IMR-90 (cell line): ENCODE results near the gene TNFAIP8L1. TPM values are rescaled to one million over a fixed set of nuclear protein-coding genes. Genes with fewer than 3 reads are reported as not detected.

Source experiments
- ATAC-seq: fragments of 200-7000 bp; cut with Tn5 transposase; 2 replicates; pipeline ENCODE4 v1.9.1; 2020; ENCODE audit warnings: low read depth, mild to moderate bottlenecking, moderate library complexity
- BruUV-seq: library from RNA; stranded (reverse); fragments of 400-500 nt; replicated peaks from 2 replicates; lab custom pipeline; 2021; lab: Mats Ljungman, UMichigan
- CTCF ChIA-PET: fragments of 300-600 bp; formaldehyde crosslinking; extraction: SDS; loops from one replicate; lab custom pipeline; 2021; ENCODE audit warnings: antibody characterized with exemption; lab: Yijun Ruan, JAX
- POLR2A ChIA-PET: fragments of 300-600 bp; sonication (Branson Sonifier 250); formaldehyde crosslinking; loops from one replicate; lab custom pipeline; 2022; ENCODE audit warnings: antibody characterized with exemption; ENCODE audit not compliant: unreplicated experiment; lab: Charles Lee
- DNase-seq: peaks from one replicate; pipeline ENCODE4 v3.0.0; 2013
- H2AFZ ChIP-seq: replicated peaks from 2 replicates; pipeline ENCODE3; 2013; ENCODE audit warnings: low read length, mild to moderate bottlenecking; ENCODE audit not compliant: poor library complexity
- H2AK5ac ChIP-seq: 2 replicates; pipeline ENCODE4 v1.6.1; 2013; ENCODE audit warnings: low read depth, low read length, inconsistent platforms
- H2AK9ac ChIP-seq: replicated peaks from 2 replicates; pipeline ENCODE3; 2013; ENCODE audit warnings: mild to moderate bottlenecking, low read depth, low read length, moderate library complexity; ENCODE audit not compliant: poor library complexity
- H2BK120ac ChIP-seq: 2 replicates; pipeline ENCODE4 v1.6.1; 2013; ENCODE audit warnings: low read depth, low read length, inconsistent platforms
- H2BK15ac ChIP-seq: 3 replicates; pipeline ENCODE4 v1.6.1; 2013; ENCODE audit warnings: low read depth, low read length, inconsistent platforms
- H2BK20ac ChIP-seq: 2 replicates; pipeline ENCODE4 v1.6.1; 2013; ENCODE audit warnings: low read depth, mild to moderate bottlenecking, inconsistent platforms, low read length, moderate library complexity
- H2BK5ac ChIP-seq: 2 replicates; pipeline ENCODE4 v1.6.1; 2013; ENCODE audit warnings: mild to moderate bottlenecking, low read depth, low read length, inconsistent platforms; ENCODE audit not compliant: poor library complexity, severe bottlenecking
- H3K14ac ChIP-seq: replicated peaks from 2 replicates; pipeline ENCODE4 v1.6.1; 2013; ENCODE audit warnings: low read depth, low read length, inconsistent platforms
- H3K18ac ChIP-seq: 2 replicates; pipeline ENCODE4 v1.6.1; 2013; ENCODE audit warnings: low read depth, low read length, control low read depth
- H3K23ac ChIP-seq: 2 replicates; pipeline ENCODE4 v1.6.1; 2013; ENCODE audit warnings: low read depth, low read length, inconsistent platforms
- H3K27ac ChIP-seq: 2 replicates; pipeline ENCODE4 v1.5.1; 2013; ENCODE audit warnings: mild to moderate bottlenecking, control low read depth, low read length; ENCODE audit not compliant: insufficient read depth
- H3K27me3 ChIP-seq: 2 replicates; pipeline ENCODE4 v1.6.1; 2013; ENCODE audit warnings: low read length; ENCODE audit not compliant: control insufficient read depth, insufficient read depth
- H3K36me3 ChIP-seq: 2 replicates; pipeline ENCODE4 v1.6.1; 2013; ENCODE audit warnings: low read length, mixed read lengths; ENCODE audit not compliant: control insufficient read depth, insufficient read depth
- H3K4ac ChIP-seq: 2 replicates; pipeline ENCODE4 v1.6.1; 2013; ENCODE audit warnings: low read depth, low read length, inconsistent platforms
- H3K4me1 ChIP-seq: 2 replicates; pipeline ENCODE4 v1.6.1; 2013; ENCODE audit warnings: low read length, mixed read lengths; ENCODE audit not compliant: control insufficient read depth, insufficient read depth
- H3K4me2 ChIP-seq: 2 replicates; pipeline ENCODE4 v1.6.1; 2013; ENCODE audit warnings: low read depth, mild to moderate bottlenecking, control low read depth, low read length, moderate library complexity
- H3K4me3 ChIP-seq: 2 replicates; pipeline ENCODE4 v1.5.1; 2013; ENCODE audit warnings: low read depth, mild to moderate bottlenecking, control low read depth, low read length, moderate library complexity; ENCODE audit not compliant: insufficient read depth
- H3K56ac ChIP-seq: 2 replicates; pipeline ENCODE4 v1.6.1; 2013; ENCODE audit warnings: low read length, inconsistent platforms; ENCODE audit not compliant: insufficient read depth; ENCODE audit errors: extremely low read depth
- H3K79me1 ChIP-seq, 2 experiments: 2 replicates each; pipeline ENCODE4 v1.6.1; 2013; ENCODE audit warnings: low read length in 2 of 2, inconsistent platforms in 1 of 2, low read depth in 1 of 2
- H3K9ac ChIP-seq: 2 replicates; pipeline ENCODE4 v1.6.1; 2013; ENCODE audit warnings: low read depth, low read length, control low read depth
- H3K9me1 ChIP-seq: 2 replicates; pipeline ENCODE4 v1.6.1; 2013; ENCODE audit warnings: low read length, inconsistent platforms; ENCODE audit not compliant: insufficient read depth
- H3K9me3 ChIP-seq: 2 replicates; pipeline ENCODE4 v1.6.1; 2013; ENCODE audit warnings: low read length; ENCODE audit not compliant: control insufficient read depth, insufficient read depth
- H4K20me1 ChIP-seq: 2 replicates; pipeline ENCODE4 v1.6.1; 2013; ENCODE audit warnings: low read length, inconsistent platforms; ENCODE audit not compliant: insufficient read depth
- H4K5ac ChIP-seq: 2 replicates; pipeline ENCODE4 v1.6.1; 2013; ENCODE audit warnings: mild to moderate bottlenecking, low read depth, low read length, control low read depth
- H4K8ac ChIP-seq, 2 experiments: 2 replicates each; pipeline ENCODE4 v1.6.1; 2013; ENCODE audit warnings: low read depth in 2 of 2, low read length in 2 of 2, control low read depth in 1 of 2, inconsistent platforms in 1 of 2
- H4K91ac ChIP-seq: 2 replicates; pipeline ENCODE4 v1.6.1; 2013; ENCODE audit warnings: low read depth, low read length, inconsistent platforms; ENCODE audit not compliant: insufficient read depth
- BHLHE40 ChIP-seq: fragments of 150-350 bp; IDR thresholded peaks from 2 replicates; pipeline ENCODE4 v1.6.1; 2016; ENCODE audit warnings: mild to moderate bottlenecking, low read depth, low read length
- CEBPB ChIP-seq: IDR thresholded peaks from 2 replicates; pipeline ENCODE4 v1.6.1; 2012; ENCODE audit warnings: low read depth, low read length, improper control_type of control experiment
- CHD1 ChIP-seq: IDR thresholded peaks from 2 replicates; pipeline ENCODE4 v1.6.1; 2012; ENCODE audit warnings: low read depth, low read length, improper control_type of control experiment
- CTCF ChIP-seq: conservative IDR thresholded peaks from 2 replicates; pipeline ENCODE4 v1.5.1; 2012; ENCODE audit warnings: mild to moderate bottlenecking, low read depth, low read length, improper control_type of control experiment
- ELK1 ChIP-seq: fragments of 150-350 bp; IDR thresholded peaks from 2 replicates; pipeline ENCODE4 v1.6.1; 2016; ENCODE audit warnings: low read depth, mild to moderate bottlenecking, low read length, moderate library complexity, borderline replicate concordance
- FOS ChIP-seq: fragments of 150-350 bp; IDR thresholded peaks from 2 replicates; pipeline ENCODE4 v1.6.1; 2016; ENCODE audit warnings: low read depth, low read length
- MAFK ChIP-seq: IDR thresholded peaks from 2 replicates; pipeline ENCODE4 v1.6.1; 2012; ENCODE audit warnings: low read depth, low read length, improper control_type of control experiment
- MAZ ChIP-seq: IDR thresholded peaks from 2 replicates; pipeline ENCODE4 v1.6.1; 2012; ENCODE audit warnings: low read depth, mild to moderate bottlenecking, low read length, improper control_type of control experiment, moderate library complexity, borderline replicate concordance
- MXI1 ChIP-seq: IDR thresholded peaks from 2 replicates; pipeline ENCODE4 v1.6.1; 2012; ENCODE audit warnings: low read depth, mild to moderate bottlenecking, low read length, moderate library complexity, borderline replicate concordance
- NFE2L2 ChIP-seq: fragments of 150-350 bp; IDR thresholded peaks from 2 replicates; pipeline ENCODE4 v1.6.1; 2016; ENCODE audit warnings: low read depth, mild to moderate bottlenecking, low read length
- POLR2A ChIP-seq: IDR thresholded peaks from 2 replicates; pipeline ENCODE4 v1.6.1; 2012; ENCODE audit warnings: mild to moderate bottlenecking, low read depth, low read length
- RAD21 ChIP-seq: IDR thresholded peaks from 2 replicates; pipeline ENCODE4 v1.6.1; 2012; ENCODE audit warnings: low read length, improper control_type of control experiment
- RCOR1 ChIP-seq: IDR thresholded peaks from 2 replicates; pipeline ENCODE4 v1.6.1; 2012; ENCODE audit warnings: mild to moderate bottlenecking, low read length, improper control_type of control experiment; ENCODE audit not compliant: insufficient replicate concordance
- RFX5 ChIP-seq: IDR thresholded peaks from 2 replicates; pipeline ENCODE4 v1.8.0; 2012; ENCODE audit warnings: low read depth, mild to moderate bottlenecking, low read length, moderate library complexity
- SMC3 ChIP-seq: fragments of 150-350 bp; IDR thresholded peaks from 2 replicates; pipeline ENCODE4 v1.6.1; 2016; ENCODE audit warnings: low read depth, mild to moderate bottlenecking, antibody characterized with exemption, low read length, moderate library complexity
- USF2 ChIP-seq: fragments of 150-350 bp; IDR thresholded peaks from 2 replicates; pipeline ENCODE4 v1.6.1; 2017; ENCODE audit warnings: mild to moderate bottlenecking, antibody characterized with exemption, low read length, low read depth
- WGBS, 2 experiments: methylation state at CpG; one replicate each; pipeline versions ENCODE4 v1.1.5 to v1.1.7; 2013; ENCODE audit warnings: missing lambda C conversion rate in 2 of 2; ENCODE audit not compliant: insufficient read length in 1 of 2; ENCODE audit errors: extremely low coverage in 2 of 2; 5-methylcytosine and 5-hydroxymethylcytosine counted together
- dilution Hi-C: fragments of 300-500 bp; cut with HindIII; formaldehyde crosslinking; loops from one replicate; pipeline ENCODE4 v1.14.3; 2018; ENCODE audit warnings: low sequenced_read_pairs; ENCODE audit not compliant: unreplicated experiment
- in situ Hi-C: fragments of 300-500 bp; cut with MboI; formaldehyde crosslinking; loops from 3 replicates; pipeline ENCODE4 v1.14.3; 2019; ENCODE audit warnings: low sequenced_read_pairs, inconsistent platforms, mixed read lengths
- intact Hi-C: fragments of 100-400 bp; cut with micrococcal nuclease; formaldehyde crosslinking; loops from 2 replicates; pipeline ENCODE4 v1.10.0; 2022
- polyA plus RNA-seq, 3 experiments: library from polyadenylated mRNA; depleted of rRNA; stranded (reverse); fragments of >200 nt; gene quantifications; 2 replicates each; pipeline ENCODE4 v1.2.3, GENCODE V29; 2012; ENCODE audit warnings: low replicate concordance in 1 of 3
- total RNA-seq: library from RNA; depleted of rRNA; stranded (reverse); fragments of >200 nt; gene quantifications from 2 replicates; pipeline ENCODE4 v1.2.3, GENCODE V29; 2012

TNFAIP8L1 gene
- total and polyA plus RNA-seq, 2 of the 4 experiments (the other 2 are of a cell fraction), result 2.5 to 6.0 TPM

GRCh38 chr19:4652075-4652474, 12.8 kb downstream of the TNFAIP8L1 start:
- H3K14ac ChIP-seq, result no peak overlapping the region
- no peak overlapping the region for H3K56ac ChIP-seq
- no peak for ATAC-seq
- ChIA-PET POLR2A (no interaction called here), CTCF (no interaction called here)
- H2AFZ ChIP-seq, result no peak overlapping the region
- BruUV-seq, result no TSS peak
- H4K91ac ChIP-seq, result no peak overlapping the region
- H3K27ac ChIP-seq, result no peak overlapping the region
- no peak overlapping the region for H3K4me3 ChIP-seq
- intact Hi-C loops (no loop called here), in situ Hi-C loops (no loop called here), dilution Hi-C loops (no loop called here)
- 95% methylated on average over 32 of the region's 44 CpGs; no CpG with 5 or more reads in 1 of the 2 experiments for WGBS, 2 experiments
- H3K79me1 ChIP-seq, result peaks cover 8 to 25% of the 10 kb centered on the region in 2 experiments
- H2AK5ac ChIP-seq, result no peak overlapping the region
- TF ChIP-seq ELK1, result no peak
- TF ChIP-seq RFX5, result no peak
- no peak for TF ChIP-seq FOS
- no peak for TF ChIP-seq CEBPB
- no peak for TF ChIP-seq NFE2L2
- TF ChIP-seq RAD21, result no peak
- no peak for TF ChIP-seq CTCF
- TF ChIP-seq MXI1, result no peak
- no peak for TF ChIP-seq RCOR1
- TF ChIP-seq SMC3, result no peak
- no peak for TF ChIP-seq MAZ
- TF ChIP-seq USF2, result no peak
- no peak for TF ChIP-seq MAFK
- no peak for TF ChIP-seq CHD1
- no peak for TF ChIP-seq BHLHE40
- no peak for TF ChIP-seq POLR2A
- H4K8ac ChIP-seq, result no peak overlapping the region
- H3K4ac ChIP-seq, result no peak overlapping the region
- no peak overlapping the region for H4K5ac ChIP-seq
- no peaks in the 10 kb centered on the region for H3K27me3 ChIP-seq
- H2BK20ac ChIP-seq, result no peak overlapping the region
- no peaks in the 10 kb centered on the region for H3K4me1 ChIP-seq
- H2BK15ac ChIP-seq, result no peak overlapping the region
- H3K9ac ChIP-seq, result no peak overlapping the region
- 0 out of 2 replicates have a peak, but pooled peaks cover 4% of the 10 kb centered on the region for H3K9me1 ChIP-seq
- no peak overlapping the region for H3K4me2 ChIP-seq
- peaks cover 19% of the 10 kb centered on the region for H3K36me3 ChIP-seq
- H3K23ac ChIP-seq, result no peak overlapping the region
- H4K20me1 ChIP-seq, result peaks cover 3% of the 10 kb centered on the region
- H2AK9ac ChIP-seq, result no peak overlapping the region
- H3K9me3 ChIP-seq, result no peaks in the 10 kb centered on the region
- no peak for DNase-seq
- no peak overlapping the region for H3K18ac ChIP-seq
- H2BK5ac ChIP-seq, result no peak overlapping the region
- no peak overlapping the region for H2BK120ac ChIP-seq
